Measurements from ENCODE around the gene ADAD1.

Gene ADAD1

DNA sequence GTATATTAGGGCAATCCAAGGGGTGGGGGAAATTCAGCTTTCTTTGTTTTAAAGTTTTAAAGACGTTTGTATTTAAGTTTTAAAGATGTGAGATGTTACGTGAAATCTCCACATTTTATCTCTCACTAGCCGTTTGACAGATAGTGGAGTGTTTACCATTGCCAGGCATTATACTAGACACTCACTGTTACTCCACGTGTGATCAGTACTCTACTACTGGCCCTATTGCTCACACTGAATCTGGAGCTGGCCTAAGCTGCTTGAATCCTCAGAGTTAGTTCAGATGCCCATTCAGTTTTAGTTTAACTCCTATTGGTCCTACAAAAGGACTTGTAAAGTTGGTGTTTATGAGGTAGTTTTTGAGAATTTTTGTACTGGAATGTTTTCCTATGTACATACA lies 4.5 kb downstream of the ADAD1 start:
- DNase-seq (ENCODE audit: low spot score), result no peak
- TF ChIP-seq, protein P1, sequence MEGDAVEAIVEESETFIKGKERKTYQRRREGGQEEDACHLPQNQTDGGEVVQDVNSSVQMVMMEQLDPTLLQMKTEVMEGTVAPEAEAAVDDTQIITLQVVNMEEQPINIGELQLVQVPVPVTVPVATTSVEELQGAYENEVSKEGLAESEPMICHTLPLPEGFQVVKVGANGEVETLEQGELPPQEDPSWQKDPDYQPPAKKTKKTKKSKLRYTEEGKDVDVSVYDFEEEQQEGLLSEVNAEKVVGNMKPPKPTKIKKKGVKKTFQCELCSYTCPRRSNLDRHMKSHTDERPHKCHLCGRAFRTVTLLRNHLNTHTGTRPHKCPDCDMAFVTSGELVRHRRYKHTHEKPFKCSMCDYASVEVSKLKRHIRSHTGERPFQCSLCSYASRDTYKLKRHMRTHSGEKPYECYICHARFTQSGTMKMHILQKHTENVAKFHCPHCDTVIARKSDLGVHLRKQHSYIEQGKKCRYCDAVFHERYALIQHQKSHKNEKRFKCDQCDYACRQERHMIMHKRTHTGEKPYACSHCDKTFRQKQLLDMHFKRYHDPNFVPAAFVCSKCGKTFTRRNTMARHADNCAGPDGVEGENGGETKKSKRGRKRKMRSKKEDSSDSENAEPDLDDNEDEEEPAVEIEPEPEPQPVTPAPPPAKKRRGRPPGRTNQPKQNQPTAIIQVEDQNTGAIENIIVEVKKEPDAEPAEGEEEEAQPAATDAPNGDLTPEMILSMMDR (IDR thresholded peaks at IDR 0.05; ENCODE audit: extremely low read depth, insufficient read depth, missing control alignments), result no peak
- in situ Hi-C loops (cut with MboI; ENCODE audit: low pct_unique_long_range_greater_than_20kb, low sequenced_read_pairs, unreplicated experiment), result no loop called here

DNA sequence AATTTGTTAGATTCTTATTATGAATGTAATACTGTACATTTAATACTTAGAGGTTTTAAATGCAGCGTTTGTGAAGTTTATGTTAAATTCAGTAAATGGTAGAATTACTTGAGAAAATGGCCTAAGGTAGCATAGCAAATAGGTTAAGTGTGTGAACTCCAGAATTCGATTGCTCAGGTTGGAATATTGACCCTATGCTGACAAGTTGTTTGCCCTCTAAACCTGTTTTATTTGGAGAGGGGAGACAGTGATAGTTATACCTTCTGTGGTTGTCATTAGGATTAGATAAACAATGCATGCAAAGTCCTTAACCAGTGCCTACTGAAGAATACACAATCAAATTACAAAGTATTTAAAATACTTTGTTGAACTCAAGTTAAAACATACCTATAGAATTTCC lies 5.4 kb downstream of the ADAD1 start:
- no peak for DNase-seq (ENCODE audit: low spot score)
- in situ Hi-C loops (cut with MboI; ENCODE audit: low pct_unique_long_range_greater_than_20kb, low sequenced_read_pairs, unreplicated experiment), result no loop called here
- TF ChIP-seq, protein P1 (IDR thresholded peaks at IDR 0.05; ENCODE audit: extremely low read depth, insufficient read depth, missing control alignments), result no peak

DNA sequence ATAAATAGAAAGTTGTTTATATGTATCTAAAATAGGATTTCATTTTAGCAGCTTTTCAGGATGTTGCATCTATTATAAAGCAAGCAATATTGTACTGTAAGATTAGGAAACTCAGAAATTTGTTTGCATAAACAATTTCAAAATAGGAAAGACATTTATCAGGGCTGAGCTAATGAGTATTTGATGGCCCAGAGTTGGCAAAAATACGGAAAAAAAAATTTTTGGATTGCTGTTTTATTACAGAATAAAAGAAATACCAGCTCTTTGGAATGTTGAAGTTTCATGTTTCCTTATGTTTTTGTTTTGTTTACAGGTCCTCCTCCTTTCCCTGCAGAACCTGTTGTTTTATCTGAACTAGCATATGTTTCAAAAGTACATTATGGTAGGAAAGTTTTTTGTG lies 14.5 kb downstream of the ADAD1 start:
- no peak for DNase-seq (ENCODE audit: low spot score)
- TF ChIP-seq, protein P1 (IDR thresholded peaks at IDR 0.05; ENCODE audit: extremely low read depth, insufficient read depth, missing control alignments), result no peak
- in situ Hi-C loops (cut with MboI; ENCODE audit: low pct_unique_long_range_greater_than_20kb, low sequenced_read_pairs, unreplicated experiment), result no loop called here

DNA sequence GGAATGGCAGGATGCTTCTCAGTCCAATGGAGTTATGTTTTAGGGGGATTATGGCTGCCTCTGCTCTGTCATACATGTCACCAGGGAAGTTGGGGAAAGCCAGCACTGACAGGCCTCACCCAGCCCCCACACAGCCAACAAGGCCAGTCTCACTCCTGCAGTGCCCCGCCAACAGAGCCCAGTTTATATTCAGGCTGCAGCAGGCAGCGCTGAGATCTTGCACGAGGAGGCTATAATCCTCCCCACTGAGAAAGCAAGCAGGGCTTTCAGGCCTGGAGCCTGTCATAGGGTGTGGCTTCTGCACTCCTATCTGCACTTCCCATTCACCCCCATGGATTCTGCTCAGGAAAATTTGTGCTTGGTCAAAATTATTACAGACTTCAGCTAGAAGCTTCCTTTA lies 25.1 kb downstream of the ADAD1 start:
- DNase-seq (ENCODE audit: low spot score), result no peak
- in situ Hi-C loops (cut with MboI; ENCODE audit: low pct_unique_long_range_greater_than_20kb, low sequenced_read_pairs, unreplicated experiment), result no loop called here
- TF ChIP-seq, protein P1 (IDR thresholded peaks at IDR 0.05; ENCODE audit: extremely low read depth, insufficient read depth, missing control alignments), result no peak

DNA sequence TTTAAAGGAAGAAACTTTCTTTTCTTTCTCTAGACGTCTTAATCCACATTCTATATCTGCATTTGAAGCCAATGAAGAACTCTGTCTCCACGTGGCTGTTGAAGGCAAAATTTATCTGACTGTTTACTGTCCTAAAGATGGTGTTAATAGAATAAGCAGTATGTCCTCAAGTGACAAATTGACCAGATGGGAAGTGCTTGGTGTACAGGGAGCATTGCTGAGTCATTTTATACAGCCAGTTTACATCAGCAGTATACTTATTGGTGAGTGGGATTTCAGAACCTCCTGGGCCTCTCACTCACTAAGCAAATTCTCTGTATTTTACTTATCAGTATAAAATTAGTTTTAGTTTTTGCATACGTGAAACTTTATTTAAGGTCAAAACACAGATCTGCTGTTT lies 33.7 kb downstream of the ADAD1 start:
- DNase-seq (ENCODE audit: low spot score), result peak; percentile 10
- in situ Hi-C loops (cut with MboI; ENCODE audit: low pct_unique_long_range_greater_than_20kb, low sequenced_read_pairs, unreplicated experiment), result no loop called here
- TF ChIP-seq, protein P1 (IDR thresholded peaks at IDR 0.05; ENCODE audit: extremely low read depth, insufficient read depth, missing control alignments), result no peak

DNA sequence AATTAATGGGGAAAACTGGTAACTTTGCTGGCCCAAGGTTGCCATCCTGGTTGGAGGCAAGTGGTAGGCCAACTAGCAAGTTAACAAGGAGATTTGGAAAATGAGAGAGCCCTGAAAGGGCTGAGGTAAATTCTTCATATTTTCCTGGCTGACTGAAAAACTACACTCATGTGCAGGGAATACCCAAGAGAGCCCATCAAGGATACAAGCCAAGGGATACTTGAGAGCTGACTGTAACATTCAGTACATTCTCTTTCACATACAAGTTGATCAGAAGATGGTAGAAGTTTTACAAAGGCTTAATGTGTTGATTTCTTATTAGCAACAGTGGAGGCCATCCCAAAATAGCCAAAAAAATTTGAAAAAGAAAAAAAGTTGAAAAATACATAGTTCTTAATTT lies 44.4 kb downstream of the ADAD1 start:
- TF ChIP-seq, protein P1 (IDR thresholded peaks at IDR 0.05; ENCODE audit: extremely low read depth, insufficient read depth, missing control alignments), result no peak
- no peak for DNase-seq (ENCODE audit: low spot score)
- in situ Hi-C loops (cut with MboI; ENCODE audit: low pct_unique_long_range_greater_than_20kb, low sequenced_read_pairs, unreplicated experiment), result no loop called here

DNA sequence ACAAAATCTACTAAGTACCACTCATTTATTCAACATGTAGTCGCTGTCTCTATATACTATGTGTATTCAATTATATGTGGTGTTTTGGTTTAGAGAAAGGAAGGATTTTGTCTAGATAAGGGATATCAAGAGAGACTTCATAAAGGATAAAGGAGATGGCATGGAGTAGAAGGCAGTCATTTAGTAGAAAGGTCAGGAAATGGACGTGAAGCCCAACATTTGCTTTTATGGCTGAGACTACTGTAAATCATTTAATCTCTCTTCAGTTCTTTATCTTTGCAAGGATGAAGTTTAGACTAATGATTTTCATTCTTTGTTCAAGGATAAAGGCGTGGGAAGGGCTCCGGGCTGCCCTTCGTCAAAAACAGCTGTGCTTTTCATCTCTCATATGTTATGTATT lies 52.5 kb downstream of the ADAD1 start:
- TF ChIP-seq, protein P1 (IDR thresholded peaks at IDR 0.05; ENCODE audit: extremely low read depth, insufficient read depth, missing control alignments), result no peak
- in situ Hi-C loops (cut with MboI; ENCODE audit: low pct_unique_long_range_greater_than_20kb, low sequenced_read_pairs, unreplicated experiment), result no loop called here
- DNase-seq (ENCODE audit: low spot score), result no peak
